Tibial artery (tissue), 4 donors: ENCODE data around the gene SLC9C1.

Experiments
- DNase-seq, 2 donors: peaks; one replicate each; pipeline ENCODE4 v3.0.0-alpha.2; 2019
- H3K27ac ChIP-seq, 2 donors: fragments of 200-600 bp; sonication (generic) in 1 of 2; 1 replicate in 1 of 2; 2 replicates in 1 of 2; pipeline ENCODE4 v1.5.1; 2018 to 2019; ENCODE audit warnings: mild to moderate bottlenecking in 1 of 2
- H3K27me3 ChIP-seq, 2 donors: fragments of 200-600 bp; sonication (generic) in 1 of 2; one replicate each; pipeline versions ENCODE4 v1.5.1 to v1.6.0; 2016 to 2019
- H3K36me3 ChIP-seq, 3 donors: fragments of 200-600 bp; sonication (generic) in 2 of 3; one replicate each; pipeline ENCODE4 v1.5.1; 2016 to 2019; ENCODE audit warnings: mild to moderate bottlenecking in 2 of 3
- H3K4me1 ChIP-seq, 4 donors: fragments of 200-600 bp; sonication (generic) in 2 of 4; 1 replicate in 3 of 4; 2 replicates in 1 of 4; pipeline ENCODE4 v1.5.1; 2016 to 2019
- H3K4me3 ChIP-seq, 2 donors: fragments of 200-600 bp; sonication (generic) in 1 of 2; 1 replicate in 1 of 2; 2 replicates in 1 of 2; pipeline ENCODE4 v1.5.1; 2018 to 2019; ENCODE audit warnings: mild to moderate bottlenecking in 2 of 2
- H3K9me3 ChIP-seq, 3 donors: fragments of 200-600 bp; sonication (generic) in 1 of 3; one replicate each; pipeline ENCODE4 v1.5.1; 2016 to 2019
- CTCF ChIP-seq, 2 experiments: fragments of 200-600 bp in 1 of 2; fragments of 450-650 bp in 1 of 2; IDR thresholded peaks; one replicate each; pipeline ENCODE4 v1.5.1; 2017 to 2019; ENCODE audit warnings: antibody characterized with exemption in 2 of 2, mild to moderate bottlenecking in 1 of 2, moderate library complexity in 1 of 2
- intact Hi-C: fragments of 100-400 bp; cut with DNase I; formaldehyde crosslinking; loops from one replicate; pipeline ENCODE4 v1.15.0; 2023; ENCODE audit warnings: low total_unique reads

Gene SLC9C1

GRCh38 chr3:112117841-112118571, 176.0 kb downstream of the SLC9C1 start:
- Histone ChIP-seq H3K4me1 (no peaks in the 10 kb centered on the region), H3K36me3 (no peaks in the 10 kb centered on the region), H3K27me3 (no peaks in the 10 kb centered on the region), H3K9me3 (no peaks in the 10 kb centered on the region), H3K4me3 (no peak overlapping the region), H3K27ac (no peak overlapping the region)
- intact Hi-C loops, result no loop called here
- TF ChIP-seq CTCF (IDR thresholded peaks at IDR 0.05), result no peak
- DNase-seq, result peak in 1 of 2 donors; percentile 35

- H3K4me1 ChIP-seq, result no peaks in the 10 kb centered on the region
- intact Hi-C loops, result no loop called here
- H3K9me3 ChIP-seq, result no peaks in the 10 kb centered on the region
- no peaks in the 10 kb centered on the region for H3K27me3 ChIP-seq
- H3K27ac ChIP-seq, result no peak overlapping the region
- H3K36me3 ChIP-seq, result no peaks in the 10 kb centered on the region
- no peak for TF ChIP-seq CTCF (IDR thresholded peaks at IDR 0.05)
- no peak for DNase-seq
- no peak overlapping the region for H3K4me3 ChIP-seq
Measured at GRCh38 chr3:112117415-112117814, 176.6 kb downstream of the SLC9C1 start.

GRCh38 chr3:112116748-112117186, 177.2 kb downstream of the SLC9C1 start:
- Histone ChIP-seq H3K36me3 (no peaks in the 10 kb centered on the region), H3K27ac (no peak overlapping the region), H3K4me3 (no peak overlapping the region), H3K9me3 (no peaks in the 10 kb centered on the region), H3K27me3 (no peaks in the 10 kb centered on the region), H3K4me1 (no peaks in the 10 kb centered on the region)
- no peak for TF ChIP-seq CTCF (IDR thresholded peaks at IDR 0.05)
- no peak for DNase-seq
- intact Hi-C loops, result no loop called here

- Histone ChIP-seq H3K27ac (no peak overlapping the region), H3K9me3 (no peaks in the 10 kb centered on the region), H3K36me3 (peaks cover 0 to 7% (median 0%) of the 10 kb centered on the region in 3 donors), H3K27me3 (no peaks in the 10 kb centered on the region), H3K4me1 (no peaks in the 10 kb centered on the region), H3K4me3 (no peak overlapping the region)
- no peak for TF ChIP-seq CTCF (IDR thresholded peaks at IDR 0.05)
- no peak for DNase-seq
- intact Hi-C loops, result no loop called here
Measured at GRCh38 chr3:112115806-112116383, 178.1 kb downstream of the SLC9C1 start.

- TF ChIP-seq CTCF (IDR thresholded peaks at IDR 0.05), result no peak
Measured at GRCh38 chr3:112115161-112115739, 178.8 kb downstream of the SLC9C1 start.

More at GRCh38 chr3:112115161-112115739, 178.8 kb downstream of the SLC9C1 start:
- Histone ChIP-seq H3K36me3 (peaks cover 0 to 7% (median 0%) of the 10 kb centered on the region in 3 donors), H3K4me1 (no peaks in the 10 kb centered on the region), H3K4me3 (no peak overlapping the region), H3K27ac (no peak overlapping the region), H3K9me3 (no peaks in the 10 kb centered on the region), H3K27me3 (no peaks in the 10 kb centered on the region)
- no peak for DNase-seq
- intact Hi-C loops, result no loop called here
